Activated naive CD4-positive, alpha-beta T cell treated with Interleukin-2 at 50 U/mL for 16 hours (primary cell): ENCODE measurements around the gene ACTR3.
"Not testable (repeated sequence)": the region's sequence is repeated elsewhere in the genome, so short reads cannot be mapped to it uniquely, and the experiment has no call there.

Experiments
- DNase-seq: peaks from one replicate; pipeline ENCODE4 v3.0.0-alpha.2; 2020

ACTR3 gene

DNA sequence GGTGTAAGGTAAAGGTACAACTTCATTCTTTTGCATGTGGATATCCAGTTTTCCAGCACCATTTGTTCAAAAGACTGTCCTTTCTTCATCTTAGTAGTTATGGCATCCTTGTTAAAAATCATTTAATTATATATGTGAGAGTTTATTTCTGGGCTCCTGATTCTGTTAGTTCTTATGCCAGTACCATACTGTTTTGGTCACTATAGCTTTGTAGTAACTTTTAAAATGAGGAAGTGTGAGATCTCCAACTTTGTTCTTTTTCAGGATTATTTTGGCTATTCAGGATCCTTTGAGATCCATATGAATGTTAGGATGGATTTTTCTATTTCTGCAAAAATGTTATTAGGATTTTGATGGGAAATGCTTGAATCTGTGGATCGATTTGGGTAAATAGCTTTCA, 16.8 kb downstream of the ACTR3 start:
- DNase-seq: no peak

DNA sequence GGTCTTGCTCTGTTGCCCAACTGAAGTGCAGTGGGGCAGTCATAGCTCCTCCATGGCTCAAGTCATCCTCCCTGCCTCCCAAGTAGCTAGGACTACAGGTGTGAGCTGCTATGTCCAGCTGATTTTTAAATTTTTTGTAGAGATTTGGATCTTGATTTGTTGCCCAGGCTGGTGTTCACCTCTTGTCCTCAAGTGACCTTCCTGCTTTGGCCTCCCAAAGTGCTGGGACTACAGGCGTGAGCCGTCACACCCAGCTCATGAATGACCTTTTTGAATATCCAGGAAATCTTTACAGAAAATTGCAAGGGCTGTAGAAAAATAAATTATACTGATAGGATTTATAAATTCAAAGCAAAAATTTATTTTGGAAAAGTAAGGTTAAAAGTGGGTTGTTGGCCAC, 17.4 kb downstream of the ACTR3 start:
- no peak for DNase-seq

DNA sequence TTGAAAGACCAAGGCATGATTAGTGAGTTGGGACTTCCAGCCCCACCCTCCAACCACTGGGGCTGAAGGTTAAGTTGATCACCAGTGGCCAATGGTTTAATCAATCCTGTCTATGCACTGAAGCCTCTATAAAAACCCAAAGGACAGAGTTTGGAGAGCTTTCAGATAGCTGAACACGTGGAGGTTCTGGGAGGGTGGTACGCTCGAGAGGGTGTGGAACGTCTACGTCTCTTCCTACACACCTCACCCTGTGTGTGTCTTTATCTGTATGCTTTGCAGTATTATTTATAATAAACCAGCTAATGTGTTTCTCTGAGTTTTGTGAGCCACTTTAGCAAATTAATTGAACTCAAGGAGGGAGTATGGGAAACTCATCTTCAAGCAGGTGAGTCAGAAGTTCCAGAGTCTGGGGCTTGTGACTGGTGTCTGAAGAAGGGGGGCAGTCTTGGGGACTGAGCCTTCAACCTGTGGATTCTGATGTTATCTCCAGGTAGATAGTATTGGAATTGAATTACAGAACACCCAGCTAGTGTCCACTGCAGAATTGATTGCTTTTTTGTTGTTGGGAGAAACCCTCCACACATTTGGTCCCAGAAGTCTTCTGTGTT, 20.3 kb downstream of the ACTR3 start:
- peak; percentile 62 for DNase-seq

- no peak for DNase-seq
Observed at GRCh38 chr2:113910967-113911678, 21.2 kb downstream of the ACTR3 start.

- DNase-seq: no peak
Observed at GRCh38 chr2:113915082-113915819, 25.4 kb downstream of the ACTR3 start.

DNA sequence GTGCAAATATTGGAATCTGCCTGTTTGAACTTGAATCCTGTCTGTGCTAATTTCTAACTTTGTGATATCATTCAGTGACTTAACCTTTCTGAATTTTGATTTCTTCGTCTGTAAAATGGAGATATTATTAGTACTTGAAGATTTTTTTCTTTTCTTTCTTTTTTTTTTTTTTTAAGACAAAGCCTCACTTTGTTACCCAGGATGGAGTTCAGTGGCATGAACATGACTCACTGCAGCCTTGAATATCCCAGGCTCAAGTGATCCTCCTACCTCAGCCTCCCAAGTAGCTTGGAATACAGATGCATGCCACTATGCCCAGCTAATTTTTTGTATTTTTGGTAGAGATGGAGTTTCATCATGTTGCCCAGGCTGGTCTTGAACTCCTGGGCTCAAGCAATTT, 28.3 kb downstream of the ACTR3 start:
- no peak for DNase-seq

- no peak for DNase-seq
Observed at GRCh38 chr2:113920996-113921395, 31.1 kb downstream of the ACTR3 start.

DNA sequence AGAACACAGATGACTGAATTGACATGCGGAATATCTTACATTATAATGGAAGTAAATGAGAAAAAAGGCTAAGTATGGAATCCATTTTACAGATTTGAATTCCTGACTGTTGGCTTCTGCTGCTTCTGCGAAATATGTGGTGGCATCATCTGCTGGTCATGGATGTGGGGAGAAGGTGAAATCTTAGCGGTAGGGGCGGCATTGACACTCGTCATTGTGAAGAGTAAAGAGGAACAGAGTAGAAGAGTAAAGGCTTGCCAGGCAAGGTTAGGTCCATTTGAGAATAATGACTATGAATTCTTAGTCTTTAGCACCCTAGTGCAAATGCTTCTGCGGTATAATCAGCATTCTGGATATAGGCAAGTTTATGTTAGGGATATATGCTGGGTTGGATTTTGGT, 32.4 kb downstream of the ACTR3 start:
- no peak for DNase-seq

- no peak for DNase-seq
Observed at GRCh38 chr2:113922784-113923183, 32.9 kb downstream of the ACTR3 start.

DNA sequence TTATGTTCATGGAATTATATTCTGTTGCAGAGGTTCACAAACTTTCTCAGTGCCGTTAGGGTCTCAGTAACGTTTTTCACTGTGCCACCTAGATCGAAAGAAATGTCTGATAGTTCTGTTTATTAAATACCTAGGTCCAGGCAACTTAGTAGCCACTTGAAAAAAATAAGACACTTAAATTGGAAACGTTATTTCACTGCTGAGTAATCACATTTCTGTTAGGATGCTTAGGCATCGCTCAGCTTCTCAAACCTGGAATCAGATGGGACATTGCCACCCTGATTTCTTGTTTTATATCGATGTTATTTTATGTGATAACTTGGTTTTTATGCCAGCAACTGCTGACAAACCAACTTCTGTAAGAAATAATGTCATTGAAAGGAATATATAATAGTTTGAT, 36.0 kb downstream of the ACTR3 start:
- no peak for DNase-seq

GRCh38 chr2:113926314-113926713, 36.4 kb downstream of the ACTR3 start:
- DNase-seq: no peak

DNA sequence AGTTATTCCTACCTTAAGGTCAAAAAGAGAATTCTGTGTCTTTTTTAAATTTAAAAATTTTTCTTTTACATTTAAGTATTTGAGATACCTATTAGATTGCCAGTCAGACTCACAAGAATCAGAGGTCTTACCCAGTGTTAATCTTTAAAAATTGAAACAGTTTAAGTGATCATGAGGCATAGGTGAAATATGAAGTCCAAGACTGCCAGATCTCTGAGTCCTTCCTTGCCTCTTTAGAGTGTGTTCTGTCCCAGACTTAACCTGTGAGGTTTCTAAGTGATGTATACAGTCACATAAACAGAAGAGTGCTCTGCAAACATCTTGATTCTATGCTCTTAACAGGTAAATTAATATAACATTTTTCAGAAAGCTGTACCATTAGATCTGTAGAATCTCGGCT, 40.6 kb downstream of the ACTR3 start:
- no peak for DNase-seq

GRCh38 chr2:113937501-113937900, 47.6 kb downstream of the ACTR3 start:
- DNase-seq: no peak

DNA sequence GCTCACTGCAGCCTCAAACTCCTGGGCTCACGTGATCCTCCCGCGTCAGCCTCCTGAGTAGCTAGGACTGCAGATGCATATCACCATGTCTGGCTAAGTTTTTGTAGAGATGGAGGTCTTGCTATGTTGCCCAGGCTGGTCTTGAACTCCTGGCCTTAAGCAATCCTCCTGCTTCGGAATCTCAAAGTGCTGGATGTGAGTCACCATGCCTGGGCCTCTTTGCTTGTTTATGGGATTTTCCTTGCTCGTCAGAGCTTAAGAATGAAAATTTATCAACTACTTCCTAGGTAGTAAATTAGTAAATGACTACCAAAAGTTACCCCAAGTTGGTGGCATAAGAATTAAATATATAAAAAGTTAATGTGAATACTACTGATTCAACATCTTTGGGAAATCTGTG, 51.0 kb downstream of the ACTR3 start:
- DNase-seq: no peak

GRCh38 chr2:113945784-113946183, 55.9 kb downstream of the ACTR3 start:
- not testable (repeated sequence) for DNase-seq

DNA sequence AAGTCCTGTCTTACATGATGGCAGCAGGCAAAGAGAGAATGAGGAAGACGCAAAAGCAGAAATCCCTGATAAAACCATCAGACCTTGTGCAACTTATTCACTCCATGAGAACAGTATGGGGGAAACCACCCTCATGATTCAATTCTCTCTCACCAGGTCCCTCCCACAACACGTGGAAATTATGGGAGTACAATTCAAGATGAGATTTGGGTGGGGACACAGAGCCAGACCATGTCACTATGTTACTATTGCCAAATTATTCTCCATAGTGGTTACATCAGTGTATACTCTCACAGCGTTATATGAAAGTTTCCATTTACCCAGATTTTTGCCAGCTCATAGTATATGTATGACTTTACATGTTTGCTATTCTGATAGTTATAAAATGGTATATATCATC, 61.0 kb downstream of the ACTR3 start:
- not testable (repeated sequence) for DNase-seq

DNA sequence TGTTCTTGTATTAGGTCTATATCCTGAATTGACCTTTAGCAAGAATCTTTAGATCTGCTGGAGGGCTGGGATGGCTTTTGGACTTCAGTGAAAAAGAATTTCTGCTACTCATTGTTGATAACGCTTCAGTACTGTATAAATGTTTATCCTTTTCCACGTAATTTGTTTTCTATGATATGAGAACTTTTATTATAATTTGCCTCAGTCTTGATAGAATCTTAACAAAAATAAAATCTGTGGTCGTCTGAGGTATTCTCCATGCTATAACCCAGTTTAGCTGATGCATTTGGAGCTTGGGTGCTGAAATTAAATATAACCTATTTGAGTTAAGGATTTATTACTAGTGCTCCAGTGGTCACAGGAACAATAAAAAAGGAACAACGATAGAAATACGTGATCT, 71.1 kb downstream of the ACTR3 start:
- no peak for DNase-seq

DNA sequence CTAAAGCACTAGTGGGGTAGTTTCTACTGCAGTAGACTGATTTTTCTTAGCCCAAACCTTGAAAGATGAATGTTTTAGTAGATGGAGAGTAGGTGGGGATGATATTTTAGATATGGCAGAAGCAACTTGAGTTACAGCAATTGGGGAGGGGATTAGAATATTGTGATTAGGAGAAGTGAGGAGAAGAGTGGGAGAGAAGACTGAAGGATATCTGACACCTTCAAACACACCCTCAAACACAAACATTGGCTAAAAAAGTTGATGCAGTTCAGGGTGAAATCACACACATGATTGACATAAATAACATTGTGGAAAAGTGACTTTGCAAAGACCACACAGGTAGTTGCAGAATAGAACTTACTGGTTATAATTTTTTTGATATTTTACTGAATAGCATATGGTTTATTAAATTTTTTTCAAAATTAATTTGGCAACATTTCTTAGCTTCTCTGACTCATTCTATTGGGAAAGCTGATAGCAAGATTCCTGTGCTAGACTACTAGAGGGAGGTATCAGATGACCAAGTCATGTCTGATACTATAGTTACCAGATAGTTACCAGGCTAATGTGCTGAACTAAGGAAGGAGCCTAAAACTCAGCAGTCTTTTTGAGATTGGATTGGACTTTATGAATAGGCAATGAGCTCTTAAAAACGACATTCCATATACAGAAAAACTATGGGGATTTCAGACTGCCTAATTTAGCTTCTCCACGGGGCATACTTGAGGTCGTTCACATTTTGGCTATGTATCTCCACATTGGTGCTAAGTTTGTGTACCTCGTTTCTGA, 73.0 kb downstream of the ACTR3 start:
- DNase-seq: no peak

DNA sequence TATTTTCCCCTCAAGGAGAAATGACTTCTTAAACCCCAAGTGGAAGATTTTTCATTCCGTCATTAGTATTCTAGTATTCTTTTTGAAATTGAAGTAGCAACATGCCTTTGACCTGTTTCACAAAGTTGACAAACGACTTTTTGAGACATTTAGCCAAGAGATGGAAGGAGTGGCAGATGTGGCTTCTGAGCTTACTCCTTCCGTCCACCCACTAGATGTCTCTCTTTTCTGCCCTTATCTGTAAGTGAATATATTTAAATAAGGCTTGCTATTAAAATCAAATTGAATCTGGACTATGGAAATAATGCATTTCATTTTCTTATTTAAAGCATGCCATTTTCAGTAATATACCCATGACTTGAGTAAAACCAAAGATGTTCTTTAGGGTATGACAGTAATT, 74.1 kb downstream of the ACTR3 start:
- DNase-seq: no peak

DNA sequence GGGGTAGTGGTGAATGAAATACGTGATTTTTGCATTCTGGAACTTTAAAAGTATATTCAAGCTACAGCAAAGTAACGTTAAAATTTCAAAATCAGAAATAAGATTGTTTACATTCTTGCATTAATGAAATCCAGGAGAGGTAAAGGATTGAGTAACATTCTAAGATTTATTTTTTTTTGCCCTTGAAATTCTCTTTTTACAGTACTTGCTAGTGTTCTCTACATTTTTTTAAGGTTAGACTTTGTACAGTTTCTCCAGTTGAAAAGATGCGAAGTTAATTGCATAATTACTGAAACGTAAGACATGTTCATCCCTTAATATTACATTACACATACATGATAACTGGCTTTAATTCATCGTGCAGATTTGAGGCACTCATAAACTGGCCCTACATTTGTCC, 74.5 kb downstream of the ACTR3 start:
- no peak for DNase-seq

- no peak for DNase-seq
Observed at GRCh38 chr2:113965228-113965627, 75.3 kb downstream of the ACTR3 start.

- peak; percentile 13 for DNase-seq
Observed at GRCh38 chr2:113965644-113966043, 75.8 kb downstream of the ACTR3 start.

- no peak for DNase-seq
Observed at GRCh38 chr2:113966171-113966570, 76.3 kb downstream of the ACTR3 start.
